Gastrocnemius medialis (tissue), 4 donors: ENCODE data around the gene NGEF.

Experiments
- CTCF ChIP-seq, 5 experiments: fragments of 450-650 bp in 3 of 5; fragments of 200-600 bp in 2 of 5; sonication (generic) in 2 of 5; IDR thresholded peaks in 4 of 5; conservative IDR thresholded peaks in 1 of 5; 1 replicate in 4 of 5; 2 replicates in 1 of 5; pipeline ENCODE4 v1.5.1; 2016 to 2019; ENCODE audit warnings: antibody characterized with exemption in 5 of 5, mild to moderate bottlenecking in 3 of 5, moderate library complexity in 3 of 5
- POLR2A ChIP-seq, 2 donors: fragments of 450-650 bp; IDR thresholded peaks; one replicate each; pipeline ENCODE4 v1.6.1; 2017; ENCODE audit warnings: antibody characterized with exemption in 2 of 2, mild to moderate bottlenecking in 2 of 2, moderate library complexity in 2 of 2

GRCh38 chr2:233032551-233033320, 19.7 kb upstream of the NGEF start, which contains the start of gene NEU2:
- no peak for TF ChIP-seq CTCF (IDR thresholded peaks at IDR 0.05 in 4 of 5, conservative IDR thresholded peaks at IDR 0.05 in 1 of 5)
- TF ChIP-seq POLR2A (IDR thresholded peaks at IDR 0.05) = no peak
